GM12865 (cell line): ENCODE results near the gene LRRIQ4.

ENCODE experiments used
- DNase-seq: peaks from one replicate; pipeline ENCODE4 v3.0.0; 2010; ENCODE audit warnings: low read depth
- H3K4me3 ChIP-seq: 2 replicates; pipeline ENCODE4 v1.5.1; 2011; ENCODE audit warnings: mild to moderate bottlenecking, low read depth, low read length, control low read depth
- TF ChIP-seq, protein P1 (sequence below): IDR thresholded peaks from 2 replicates; pipeline ENCODE4 v1.5.1; 2011; ENCODE audit warnings: low read length, control low read depth, low read depth, inconsistent platforms; ENCODE audit not compliant: insufficient read depth; ENCODE audit errors: missing control alignments

Gene LRRIQ4

DNA sequence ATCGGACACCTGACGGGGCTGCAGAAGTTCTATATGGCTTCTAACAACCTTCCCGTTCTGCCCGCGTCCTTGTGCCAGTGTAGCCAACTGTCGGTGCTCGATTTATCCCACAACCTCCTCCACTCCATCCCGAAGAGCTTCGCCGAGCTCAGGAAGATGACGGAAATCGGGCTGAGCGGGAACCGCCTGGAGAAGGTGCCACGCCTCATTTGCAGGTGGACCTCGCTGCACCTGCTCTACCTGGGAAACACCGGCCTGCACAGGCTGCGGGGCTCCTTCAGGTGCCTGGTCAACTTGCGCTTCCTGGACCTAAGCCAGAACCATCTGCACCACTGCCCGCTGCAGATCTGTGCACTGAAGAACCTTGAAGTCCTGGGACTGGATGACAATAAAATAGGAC lies 9.9 kb downstream of the LRRIQ4 start:
- no peak for DNase-seq
- TF ChIP-seq, protein P1, sequence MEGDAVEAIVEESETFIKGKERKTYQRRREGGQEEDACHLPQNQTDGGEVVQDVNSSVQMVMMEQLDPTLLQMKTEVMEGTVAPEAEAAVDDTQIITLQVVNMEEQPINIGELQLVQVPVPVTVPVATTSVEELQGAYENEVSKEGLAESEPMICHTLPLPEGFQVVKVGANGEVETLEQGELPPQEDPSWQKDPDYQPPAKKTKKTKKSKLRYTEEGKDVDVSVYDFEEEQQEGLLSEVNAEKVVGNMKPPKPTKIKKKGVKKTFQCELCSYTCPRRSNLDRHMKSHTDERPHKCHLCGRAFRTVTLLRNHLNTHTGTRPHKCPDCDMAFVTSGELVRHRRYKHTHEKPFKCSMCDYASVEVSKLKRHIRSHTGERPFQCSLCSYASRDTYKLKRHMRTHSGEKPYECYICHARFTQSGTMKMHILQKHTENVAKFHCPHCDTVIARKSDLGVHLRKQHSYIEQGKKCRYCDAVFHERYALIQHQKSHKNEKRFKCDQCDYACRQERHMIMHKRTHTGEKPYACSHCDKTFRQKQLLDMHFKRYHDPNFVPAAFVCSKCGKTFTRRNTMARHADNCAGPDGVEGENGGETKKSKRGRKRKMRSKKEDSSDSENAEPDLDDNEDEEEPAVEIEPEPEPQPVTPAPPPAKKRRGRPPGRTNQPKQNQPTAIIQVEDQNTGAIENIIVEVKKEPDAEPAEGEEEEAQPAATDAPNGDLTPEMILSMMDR = no peak
- H3K4me3 ChIP-seq = no peak overlapping the region

DNA sequence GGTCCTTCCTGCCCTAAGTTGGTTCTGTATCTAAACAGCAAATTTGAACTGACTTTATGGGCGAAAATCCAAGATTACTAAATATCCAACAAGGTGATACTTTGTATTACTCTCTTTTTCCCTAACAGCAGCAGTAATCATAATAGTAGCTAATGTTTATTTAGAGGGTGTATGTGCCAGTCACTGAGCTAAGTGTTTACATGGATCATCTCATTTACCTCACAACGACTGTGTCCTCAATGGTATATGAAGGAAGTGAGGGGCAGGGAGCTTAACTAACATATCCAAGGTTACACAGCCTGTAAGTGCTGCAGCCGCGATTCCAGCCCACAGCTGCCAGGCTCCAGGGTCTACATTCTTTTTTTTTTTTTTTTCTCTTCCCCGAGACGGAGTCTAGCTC lies 10.3 kb downstream of the LRRIQ4 start:
- no peak for DNase-seq
- TF ChIP-seq, protein P1 = no peak
- no peak overlapping the region for H3K4me3 ChIP-seq

DNA sequence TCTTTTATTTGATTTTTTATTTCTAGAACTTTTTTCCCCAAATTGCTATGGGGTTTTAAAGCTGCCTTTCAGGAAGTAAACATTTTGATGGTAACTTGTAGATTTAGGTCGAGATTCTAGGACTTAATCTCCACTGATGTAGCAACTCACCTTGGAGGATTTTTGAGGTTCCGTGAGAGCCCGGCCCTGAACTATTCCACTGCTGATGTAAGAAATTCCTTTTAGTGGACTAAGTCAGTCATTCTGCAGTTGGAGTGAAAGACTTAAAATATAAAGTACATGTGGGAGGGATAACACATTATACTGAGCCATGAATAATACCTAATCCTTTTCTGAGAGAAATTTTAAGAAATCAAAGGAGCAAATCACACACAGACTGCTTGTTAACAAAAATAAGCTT lies 12.6 kb downstream of the LRRIQ4 start:
- TF ChIP-seq, protein P1 = no peak
- H3K4me3 ChIP-seq = no peak overlapping the region
- DNase-seq = no peak

DNA sequence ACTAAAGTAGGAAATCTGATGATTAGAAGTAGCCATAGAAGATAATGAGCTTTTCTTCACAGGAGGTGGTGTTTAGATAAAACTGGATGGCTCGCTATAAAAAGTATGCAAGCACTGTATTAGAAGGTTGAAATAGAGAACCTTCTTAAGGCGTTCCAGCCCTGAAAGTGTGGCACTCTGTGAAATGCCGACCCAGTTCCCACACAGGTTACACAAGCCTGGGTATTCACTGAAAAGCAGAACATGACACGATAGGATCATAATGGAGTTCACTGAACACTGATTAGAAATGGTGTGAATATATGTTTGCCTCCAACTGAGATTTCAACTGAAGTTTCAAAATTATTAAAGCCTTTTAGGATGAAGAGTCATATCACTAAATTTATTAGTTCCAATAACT lies 15.0 kb downstream of the LRRIQ4 start:
- H3K4me3 ChIP-seq = no peak overlapping the region
- DNase-seq = no peak
- TF ChIP-seq, protein P1 = no peak

DNA sequence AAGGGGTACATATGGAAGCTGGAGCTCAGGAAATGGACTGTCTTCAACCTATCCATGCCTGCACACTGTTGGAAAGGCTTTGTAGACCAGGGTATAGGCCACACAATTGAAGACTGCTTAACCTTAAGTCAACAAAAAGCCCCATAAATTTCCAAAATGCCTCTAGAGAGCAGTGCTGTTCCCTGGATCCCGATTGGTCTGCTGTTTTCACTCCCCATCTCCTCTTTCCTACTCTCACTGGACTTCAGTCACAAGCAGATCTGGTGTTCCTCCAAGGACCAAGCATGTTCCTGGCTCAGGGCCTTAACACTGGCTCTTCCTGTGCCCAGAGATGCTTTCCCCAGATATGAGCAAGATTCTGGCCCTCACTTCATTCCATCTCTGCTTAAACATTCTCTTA lies 22.9 kb downstream of the LRRIQ4 start:
- no peak overlapping the region for H3K4me3 ChIP-seq
- TF ChIP-seq, protein P1 = no peak
- no peak for DNase-seq

DNA sequence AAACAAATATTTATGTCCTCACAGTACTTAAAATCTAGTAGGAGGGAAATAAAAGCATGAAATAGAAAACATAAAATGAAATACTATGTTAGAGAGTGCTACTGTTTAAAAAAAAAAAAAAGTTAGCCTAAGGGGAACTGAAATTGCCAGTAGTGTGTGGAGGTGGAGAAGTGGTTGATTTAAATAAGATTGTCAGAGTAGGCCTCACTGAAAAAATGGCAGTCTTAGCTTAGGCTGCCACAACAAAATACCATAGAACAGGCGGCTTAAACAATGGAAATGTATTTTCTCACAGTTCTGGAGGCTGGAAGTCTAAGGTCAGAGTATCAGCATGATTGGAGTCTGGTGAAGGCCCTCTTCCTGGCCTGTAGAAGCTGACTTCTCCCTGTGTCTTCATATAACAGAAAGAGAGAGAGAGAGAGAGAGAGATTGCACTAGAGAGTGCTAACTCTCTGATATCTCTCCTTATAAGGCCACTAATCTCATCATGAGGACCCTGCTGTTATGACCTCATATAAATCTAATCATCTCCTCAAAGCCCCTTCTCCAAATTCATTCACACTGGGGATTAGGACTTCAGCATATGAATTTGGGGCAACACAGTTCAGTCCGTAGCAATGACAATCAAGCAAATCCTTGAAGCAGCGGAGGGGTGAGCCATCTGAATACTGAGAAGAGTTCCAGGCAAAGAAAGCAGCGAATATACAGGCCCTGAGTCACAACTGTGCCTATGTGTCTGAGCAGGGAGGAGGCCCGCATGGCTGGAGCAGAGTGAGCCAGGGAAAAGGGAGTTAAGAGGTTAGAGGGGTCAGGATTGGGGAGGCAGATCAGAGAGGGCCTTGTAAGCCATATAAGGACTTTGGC lies 23.6 kb downstream of the LRRIQ4 start:
- peak; percentile 51 for DNase-seq

More for the DNA sequence above, 23.6 kb downstream of the LRRIQ4 start:
- H3K4me3 ChIP-seq = no peak overlapping the region
- TF ChIP-seq, protein P1 = no peak
